Epithelial cell of proximal tubule (primary cell): Measurements from ENCODE around the gene SPATA22. TPM values are rescaled to one million over a fixed set of nuclear protein-coding genes. Genes with fewer than 3 reads are reported as not detected.

Source experiments
- DNase-seq: peaks from one replicate; pipeline ENCODE4 v3.0.0-alpha.2; 2011; ENCODE audit warnings: low read depth
- H3K4me3 ChIP-seq: 2 replicates; pipeline ENCODE4 v1.5.1; 2011; ENCODE audit warnings: low read depth, mild to moderate bottlenecking, low read length
- total RNA-seq: library from RNA; depleted of rRNA; stranded (reverse); fragments of >200 nt; gene quantifications from 2 replicates; pipeline ENCODE4 v1.2.3, GENCODE V29; 2015
- TF ChIP-seq, protein P1 (sequence below): conservative IDR thresholded peaks from 2 replicates; pipeline ENCODE4 v1.5.1; 2012; ENCODE audit warnings: low read depth, mild to moderate bottlenecking, low read length

Gene SPATA22
- total RNA-seq, 1 donor from 2014 or later = not detected

DNA sequence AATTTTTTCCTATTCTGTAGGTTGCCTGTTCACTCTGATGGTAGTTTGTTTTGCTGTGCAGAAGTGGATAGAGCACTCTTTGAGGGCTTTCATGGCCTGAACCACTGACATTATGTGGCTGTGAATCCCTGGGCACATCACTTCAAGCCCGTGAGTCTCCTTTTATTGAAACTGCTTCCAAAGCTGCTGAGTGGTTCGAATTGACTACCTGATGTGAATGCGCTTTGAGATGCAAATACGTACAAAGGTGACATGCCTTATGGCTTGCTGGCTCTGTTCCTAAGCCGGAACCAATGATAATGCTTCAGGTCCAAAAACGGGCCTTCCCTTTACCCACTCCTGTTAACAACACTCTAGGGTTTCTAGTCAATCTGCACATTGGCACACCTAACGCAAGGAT, 38.5 kb upstream of the SPATA22 start:
- TF ChIP-seq, protein P1, sequence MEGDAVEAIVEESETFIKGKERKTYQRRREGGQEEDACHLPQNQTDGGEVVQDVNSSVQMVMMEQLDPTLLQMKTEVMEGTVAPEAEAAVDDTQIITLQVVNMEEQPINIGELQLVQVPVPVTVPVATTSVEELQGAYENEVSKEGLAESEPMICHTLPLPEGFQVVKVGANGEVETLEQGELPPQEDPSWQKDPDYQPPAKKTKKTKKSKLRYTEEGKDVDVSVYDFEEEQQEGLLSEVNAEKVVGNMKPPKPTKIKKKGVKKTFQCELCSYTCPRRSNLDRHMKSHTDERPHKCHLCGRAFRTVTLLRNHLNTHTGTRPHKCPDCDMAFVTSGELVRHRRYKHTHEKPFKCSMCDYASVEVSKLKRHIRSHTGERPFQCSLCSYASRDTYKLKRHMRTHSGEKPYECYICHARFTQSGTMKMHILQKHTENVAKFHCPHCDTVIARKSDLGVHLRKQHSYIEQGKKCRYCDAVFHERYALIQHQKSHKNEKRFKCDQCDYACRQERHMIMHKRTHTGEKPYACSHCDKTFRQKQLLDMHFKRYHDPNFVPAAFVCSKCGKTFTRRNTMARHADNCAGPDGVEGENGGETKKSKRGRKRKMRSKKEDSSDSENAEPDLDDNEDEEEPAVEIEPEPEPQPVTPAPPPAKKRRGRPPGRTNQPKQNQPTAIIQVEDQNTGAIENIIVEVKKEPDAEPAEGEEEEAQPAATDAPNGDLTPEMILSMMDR = no peak
- no peak for DNase-seq
- no peak overlapping the region for H3K4me3 ChIP-seq

DNA sequence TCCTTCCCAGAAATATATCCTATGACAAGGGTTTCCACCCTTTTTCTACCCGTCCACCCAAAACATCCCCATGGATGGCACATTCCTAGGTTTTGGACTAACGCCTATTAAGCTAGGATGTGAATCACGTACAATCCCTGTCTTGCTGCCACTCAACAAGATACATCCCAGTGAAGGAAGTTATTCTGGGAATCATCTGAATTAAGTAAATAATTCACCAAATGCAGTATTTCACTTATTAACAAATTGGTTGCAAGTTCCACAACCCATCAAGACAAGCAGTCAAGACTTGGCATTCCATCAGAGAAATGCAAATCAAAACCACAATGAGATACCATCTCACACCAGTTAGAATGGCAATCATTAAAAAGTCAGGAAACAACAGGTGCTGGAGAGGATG, 36.2 kb upstream of the SPATA22 start:
- H3K4me3 ChIP-seq = no peak overlapping the region
- TF ChIP-seq, protein P1 = no peak
- DNase-seq = peak; percentile 13

DNA sequence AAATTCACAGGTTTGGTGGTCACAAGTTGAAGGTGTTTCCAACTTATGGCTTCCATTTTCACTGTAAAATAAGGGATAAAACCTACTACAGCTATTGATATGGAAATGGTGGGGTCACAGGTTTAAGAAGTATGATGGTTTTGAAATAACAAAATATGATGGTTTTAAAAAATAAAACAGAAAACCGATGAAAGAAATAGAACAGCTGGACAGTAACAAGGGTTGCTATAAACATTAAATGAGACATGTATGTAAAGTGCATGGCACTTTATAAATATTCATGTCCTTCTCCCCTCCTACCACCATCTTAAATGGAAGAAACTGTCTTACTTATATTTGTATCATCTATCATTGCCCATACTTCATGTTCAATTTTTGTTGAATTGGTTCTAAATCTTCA, 35.5 kb upstream of the SPATA22 start:
- TF ChIP-seq, protein P1 = no peak
- H3K4me3 ChIP-seq = no peak overlapping the region
- no peak for DNase-seq

DNA sequence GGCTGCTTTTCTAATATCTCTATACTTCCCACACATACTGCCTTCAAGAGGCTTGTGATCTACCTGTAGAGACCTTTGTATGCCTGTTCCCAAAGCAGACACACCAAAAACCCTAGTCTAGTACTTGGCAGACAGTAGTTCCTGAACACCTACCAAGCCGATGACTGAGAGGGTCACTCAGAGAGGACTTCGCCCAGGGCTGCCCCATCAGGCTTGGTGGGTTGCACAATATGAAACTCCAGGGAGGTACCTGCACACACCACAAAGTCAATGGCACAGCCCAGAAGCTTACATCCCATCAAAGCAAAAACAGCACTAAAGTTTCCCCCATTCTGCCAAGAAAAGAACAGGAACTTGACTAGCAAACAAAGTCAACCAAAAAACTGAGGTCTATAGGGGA, 34.4 kb upstream of the SPATA22 start:
- H3K4me3 ChIP-seq = no peak overlapping the region
- TF ChIP-seq, protein P1 = no peak
- no peak for DNase-seq

DNA sequence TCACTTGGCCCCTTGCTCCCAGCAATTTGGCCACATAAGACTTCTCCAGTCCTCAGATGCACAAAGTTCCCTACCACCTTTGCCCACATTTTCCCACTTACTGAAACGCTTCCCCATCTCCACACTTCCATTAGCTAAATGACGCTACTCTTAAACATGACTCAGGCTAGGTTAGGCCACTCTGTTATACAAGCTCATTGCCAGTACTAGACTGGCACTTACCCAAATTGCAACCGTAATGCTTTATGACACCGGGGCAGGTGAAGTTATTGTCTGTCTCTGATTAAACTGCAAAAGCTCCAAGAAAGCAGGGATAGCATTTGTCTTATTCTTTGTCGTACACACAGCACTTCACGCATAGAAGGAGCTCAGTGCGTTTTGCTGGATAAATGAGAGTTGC, 33.4 kb upstream of the SPATA22 start:
- no peak overlapping the region for H3K4me3 ChIP-seq
- DNase-seq = no peak
- TF ChIP-seq, protein P1 = no peak

DNA sequence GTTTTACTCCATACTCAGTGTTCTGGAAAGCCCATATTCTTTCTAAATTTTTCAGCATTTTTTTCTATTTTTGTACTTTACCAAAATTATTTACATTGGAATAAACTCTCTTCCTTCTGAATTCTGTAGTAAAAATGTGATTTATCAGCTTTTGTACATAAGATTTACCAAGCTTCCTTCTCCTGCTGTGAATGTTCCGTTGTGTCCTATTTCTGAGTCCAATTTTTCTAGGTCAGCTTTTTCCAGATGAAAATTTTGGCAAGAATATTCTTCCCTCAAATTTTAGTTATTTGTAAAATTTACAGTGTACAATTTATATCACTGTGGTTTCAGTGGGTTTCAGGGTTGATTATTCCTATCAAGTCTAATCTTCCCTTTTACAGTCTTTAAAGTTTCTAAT, 31.7 kb upstream of the SPATA22 start:
- no peak for DNase-seq
- TF ChIP-seq, protein P1 = no peak
- no peak overlapping the region for H3K4me3 ChIP-seq

DNA sequence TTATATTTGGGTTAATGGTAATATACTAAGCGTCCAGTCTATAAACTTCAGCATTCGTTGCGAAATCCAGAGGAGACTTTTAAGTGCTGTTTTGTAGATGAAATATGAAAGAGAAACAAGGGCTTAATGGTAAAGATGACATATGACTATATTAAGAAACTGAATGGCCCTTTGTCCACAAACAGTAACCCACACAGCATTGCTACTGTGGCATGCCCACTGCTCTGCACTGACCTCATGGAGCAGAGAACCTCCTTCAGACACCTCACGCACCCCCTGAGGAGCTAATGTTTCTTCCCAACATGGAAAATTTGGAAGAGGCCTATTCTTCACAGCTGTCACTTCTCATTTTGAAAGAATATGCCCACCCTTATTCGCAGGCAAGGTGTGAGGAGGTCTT, 30.8 kb upstream of the SPATA22 start:
- DNase-seq = no peak
- no peak overlapping the region for H3K4me3 ChIP-seq
- TF ChIP-seq, protein P1 = no peak
